Activated CD4-positive, alpha-beta T cell treated with anti-CD3 and anti-CD28 coated beads, Interleukin-2, amount 50 U/mL, for 1 hour (primary cell): ENCODE data around the gene GALNS.
"Not testable (repeated sequence)": the region's sequence is repeated elsewhere in the genome, so short reads cannot be mapped to it uniquely, and the experiment has no call there.

Source experiments
- DNase-seq: peaks from one replicate; pipeline ENCODE4 v3.0.0-alpha.2; 2020

The GALNS gene

GRCh38 chr16:88799569-88800276, 57.0 kb downstream of the GALNS start:
- no peak for DNase-seq

DNA sequence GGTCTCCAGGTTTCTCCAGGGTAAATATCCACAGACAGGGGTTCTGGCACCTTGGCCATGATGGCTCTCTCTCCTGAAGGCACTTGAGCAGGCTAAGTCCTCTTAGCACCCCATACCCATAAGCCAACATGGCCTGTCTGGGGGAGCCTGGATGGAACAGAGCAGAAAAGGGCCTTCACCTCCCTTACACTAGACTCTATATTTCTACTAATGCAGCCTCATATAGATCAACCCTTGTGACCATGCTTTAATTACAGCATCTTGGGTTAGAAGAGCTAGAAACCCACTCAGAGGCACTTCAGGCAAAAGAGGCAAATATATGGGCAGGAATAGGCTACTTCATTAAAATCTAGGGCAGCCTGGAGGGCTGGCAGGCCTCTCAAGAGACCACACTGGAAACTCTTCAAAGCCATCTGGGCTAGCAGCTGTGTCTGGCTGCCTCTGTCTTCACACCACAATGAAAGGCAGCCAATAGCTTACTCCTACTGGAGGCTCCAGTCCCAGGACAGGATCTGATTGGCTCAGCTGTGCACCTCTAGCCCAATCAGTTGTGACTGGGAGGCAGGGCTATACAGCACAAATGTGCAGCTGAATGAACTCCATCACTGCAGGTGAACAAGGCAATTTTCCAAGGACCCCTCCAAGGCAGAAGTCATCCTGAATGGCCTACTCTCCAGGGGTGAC, 57.8 kb downstream of the GALNS start:
- no peak for DNase-seq

GRCh38 chr16:88798073-88798472, 58.7 kb downstream of the GALNS start:
- no peak for DNase-seq

DNA sequence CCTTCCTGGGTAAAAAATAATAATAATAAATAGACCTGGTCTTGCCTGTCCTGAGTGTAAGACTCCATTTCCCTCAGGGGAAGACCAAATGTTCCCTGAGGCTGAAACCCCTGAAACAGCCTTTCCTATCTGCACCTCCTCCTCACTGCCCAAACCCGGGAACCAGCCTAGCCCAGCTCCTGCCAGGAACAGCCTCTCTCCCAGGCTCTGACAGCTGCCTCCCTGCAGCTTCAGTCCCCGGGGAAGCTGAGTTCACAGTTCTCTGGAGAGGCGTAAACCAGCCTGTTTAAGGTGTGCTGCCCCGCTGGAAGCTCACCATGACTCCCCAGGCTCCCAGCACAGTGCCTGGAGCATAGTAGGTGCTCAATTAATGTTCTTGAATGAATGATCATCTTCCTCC, 60.5 kb downstream of the GALNS start:
- DNase-seq, result no peak

- no peak for DNase-seq
Measured at GRCh38 chr16:88793251-88793954, 63.3 kb downstream of the GALNS start.

GRCh38 chr16:88792668-88793250, 64.0 kb downstream of the GALNS start:
- DNase-seq, result no peak

DNA sequence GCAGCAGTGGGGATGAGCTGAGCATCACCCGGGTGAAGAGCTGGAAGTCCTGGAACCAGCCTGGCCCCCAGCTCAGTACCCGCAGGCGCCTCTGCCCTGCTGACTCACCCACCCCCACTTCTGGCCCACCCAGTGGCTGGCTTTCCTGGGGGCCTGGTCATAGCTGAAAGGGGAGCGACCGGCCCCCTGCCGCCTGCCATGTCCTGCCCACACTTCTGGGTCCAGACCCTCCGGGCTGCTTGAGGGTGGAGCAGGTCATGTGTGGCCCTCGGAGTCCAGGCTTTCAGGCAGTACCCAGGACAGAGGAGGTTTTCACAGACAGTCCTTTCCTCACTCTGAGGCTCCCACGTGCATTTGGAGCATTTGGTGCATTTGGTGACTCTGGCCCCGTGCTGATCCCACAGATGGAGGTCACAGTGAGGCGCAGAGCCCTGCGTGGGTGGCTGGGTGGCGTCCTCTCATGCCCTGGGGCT, 64.6 kb downstream of the GALNS start:
- no peak for DNase-seq

DNA sequence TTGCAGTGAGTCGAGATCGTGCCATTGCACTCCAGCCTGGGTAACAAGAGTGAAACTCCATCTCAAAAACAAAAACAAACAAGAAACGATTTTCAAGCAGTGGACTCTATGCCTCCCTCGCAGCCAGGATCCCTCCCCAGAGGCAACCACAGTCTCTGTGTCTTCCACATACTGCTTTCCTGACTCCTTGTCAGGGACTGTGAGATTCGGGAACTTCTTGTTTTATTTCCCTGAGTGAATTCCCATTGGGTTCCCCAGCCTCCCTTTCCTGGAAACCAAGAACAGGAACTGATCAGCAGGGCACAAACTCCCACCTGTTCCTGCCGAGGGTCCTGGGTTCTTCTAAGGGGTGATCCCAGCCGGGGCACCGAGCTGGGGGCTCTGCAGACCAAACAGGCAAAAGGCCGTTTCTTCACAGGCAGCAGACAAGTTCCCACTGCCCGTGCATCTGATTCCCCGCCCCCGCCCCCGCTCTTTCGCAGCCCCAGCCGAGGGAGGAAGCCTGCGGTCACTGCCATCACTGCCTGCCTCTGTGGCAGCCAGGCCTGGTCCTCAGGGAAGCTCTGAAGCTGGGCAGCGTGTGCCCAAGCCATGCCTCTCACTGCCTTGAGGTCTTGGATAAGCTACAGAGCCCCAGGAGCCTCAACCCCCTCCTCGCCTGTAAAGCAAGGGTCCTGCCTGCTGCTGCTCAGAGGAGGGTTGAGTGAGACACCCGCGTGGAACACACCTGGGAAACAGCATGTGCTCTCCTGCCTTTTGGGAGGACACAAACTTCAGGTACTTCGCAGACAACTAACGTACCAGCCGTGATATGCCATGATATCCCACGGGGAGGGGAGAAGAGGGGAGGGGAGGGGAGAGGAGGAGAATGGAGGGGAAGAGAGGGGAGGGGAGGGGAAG, 66.2 kb downstream of the GALNS start:
- peak; percentile 53 for DNase-seq

GRCh38 chr16:88789594-88789993, 67.2 kb downstream of the GALNS start:
- no peak for DNase-seq

DNA sequence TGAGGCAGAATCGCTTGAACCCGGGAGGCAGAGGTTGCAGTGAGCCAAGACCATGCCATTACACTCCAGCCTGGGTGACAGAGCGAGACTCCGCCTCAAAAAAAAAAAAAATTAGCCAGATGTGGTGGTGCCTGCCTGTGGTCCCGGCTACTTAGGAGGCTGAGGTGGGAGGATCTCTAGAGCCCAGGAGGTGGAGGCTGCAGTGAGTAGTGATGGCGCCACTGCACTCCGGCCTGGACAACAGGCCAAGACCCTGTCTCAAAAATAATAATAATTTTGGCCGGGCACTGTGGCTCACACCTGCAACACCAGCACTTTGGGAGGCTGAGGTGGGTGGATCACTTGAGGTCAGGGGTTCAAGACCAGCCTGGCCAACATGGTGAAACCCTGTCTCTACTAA, 68.0 kb downstream of the GALNS start:
- DNase-seq, result not testable (repeated sequence)

DNA sequence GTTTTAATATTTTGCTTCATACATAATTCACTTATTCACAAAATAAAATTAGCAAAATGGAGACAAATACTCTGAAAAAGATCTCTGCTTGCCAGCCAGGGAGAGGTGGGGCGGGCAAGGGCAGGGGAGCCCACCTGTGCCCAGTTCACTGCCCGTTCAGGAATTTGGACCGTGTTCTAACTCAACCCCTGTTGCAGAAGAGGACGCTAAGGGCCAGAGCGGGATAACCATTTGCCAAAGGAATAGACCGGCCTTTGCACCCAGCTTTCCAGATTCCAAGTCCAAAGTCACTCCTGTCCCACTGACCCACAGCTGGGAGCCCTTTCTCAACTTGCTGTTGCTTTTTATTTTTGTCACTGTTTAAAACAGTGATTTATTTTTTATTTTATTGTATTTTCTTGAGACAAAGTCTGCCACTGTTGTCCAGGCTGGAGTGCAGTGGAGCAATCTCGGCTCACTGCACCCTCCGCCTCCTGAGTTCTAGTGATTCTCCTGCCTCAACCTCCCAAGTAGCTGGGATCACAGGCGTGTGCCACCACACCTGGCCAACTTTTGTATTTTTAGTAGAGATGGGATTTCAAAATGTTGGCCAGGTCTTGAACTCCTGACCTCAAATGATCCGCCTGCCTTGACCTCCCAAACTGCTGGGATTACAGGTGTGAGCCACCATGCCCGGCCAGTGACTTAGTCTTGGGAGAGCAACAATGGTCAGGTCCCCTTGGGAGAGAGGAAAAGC, 69.0 kb downstream of the GALNS start:
- DNase-seq, result no peak

GRCh38 chr16:88785106-88785924, 71.4 kb downstream of the GALNS start, which contains the start of gene PIEZO1:
Gene PIEZO1, minus strand, starts transcription at chr16:88785220. Its CDS starts 256 bp downstream, at chr16:88784964.
- DNase-seq, result peak; percentile 87

- DNase-seq, result no peak
Measured at GRCh38 chr16:88784856-88785105, 72.0 kb downstream of the GALNS start.

GRCh38 chr16:88784074-88784855, 72.5 kb downstream of the GALNS start:
- DNase-seq, result peak; percentile 50

- DNase-seq, result no peak
Measured at GRCh38 chr16:88783391-88784073, 73.2 kb downstream of the GALNS start.

DNA sequence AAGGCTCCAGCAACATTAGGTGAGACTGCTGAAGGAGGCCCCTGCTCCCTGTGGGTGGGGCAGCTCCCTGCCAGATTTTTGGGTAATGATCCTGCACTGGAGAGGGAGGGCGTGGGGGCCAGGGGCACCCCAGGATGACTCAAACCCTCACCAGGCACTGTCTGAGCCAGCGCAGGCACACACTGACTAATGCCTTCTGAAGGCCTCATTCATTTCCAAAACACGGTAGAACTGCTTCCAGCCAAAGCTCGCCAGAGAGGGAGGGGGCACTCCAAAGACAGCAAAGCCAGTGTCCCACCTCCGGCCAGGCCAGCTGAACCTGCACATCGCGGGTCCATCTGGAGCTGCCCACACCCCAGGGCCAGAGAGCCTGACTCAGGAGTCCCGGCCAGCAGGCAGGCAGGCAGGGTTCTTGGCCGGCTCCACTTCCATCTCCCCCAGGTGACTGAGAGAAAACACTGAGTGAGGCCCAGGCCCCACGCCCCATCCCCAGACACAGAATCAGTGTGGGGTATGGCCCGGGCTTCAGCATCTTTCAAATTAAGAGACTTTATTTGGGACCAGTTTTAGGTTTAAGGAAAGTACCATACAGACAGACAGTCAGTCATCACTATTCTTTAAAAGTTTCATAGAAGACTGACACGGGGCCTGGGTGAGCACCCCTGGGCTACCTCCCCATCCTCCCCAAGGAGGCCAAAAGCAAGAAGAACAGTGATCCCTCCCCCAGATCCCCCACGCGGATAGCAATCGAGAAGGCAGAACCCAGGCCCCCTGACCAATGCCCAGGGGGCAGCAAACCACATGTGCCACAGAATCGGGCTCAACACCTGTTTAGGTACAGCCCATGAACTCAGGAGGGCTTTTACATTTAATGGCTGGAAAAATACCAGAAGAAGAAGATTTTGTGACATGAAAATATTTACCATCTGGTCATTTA, 74.0 kb downstream of the GALNS start:
- DNase-seq, result peak; percentile 61

- peak; percentile 60 for DNase-seq
Measured at GRCh38 chr16:88781140-88782077, 75.3 kb downstream of the GALNS start.
